PC-9 (cell line): ENCODE results near the gene TEKTIP1. TPM values are rescaled to one million over a fixed set of nuclear protein-coding genes. Genes with fewer than 3 reads are reported as not detected.

Source experiments
- BruUV-seq: library from RNA; stranded (reverse); fragments of 400-500 nt; replicated peaks from 2 replicates; lab custom pipeline; 2021; lab: Mats Ljungman, UMichigan
- CTCF ChIA-PET: fragments of 300-600 bp; sonication (Branson Sonifier 250); formaldehyde crosslinking; loops from one replicate; lab custom pipeline; 2022; ENCODE audit warnings: antibody characterized with exemption; lab: Charles Lee
- POLR2A ChIA-PET: fragments of 300-600 bp; sonication (Branson Sonifier 250); formaldehyde crosslinking; loops from one replicate; lab custom pipeline; 2022; ENCODE audit warnings: antibody characterized with exemption; ENCODE audit not compliant: unreplicated experiment; lab: Charles Lee
- DNase-seq, 2 experiments: peaks; one replicate each; pipeline versions ENCODE4 v3.0.0 to v3.0.0-alpha.2; 2015 to 2022; ENCODE audit warnings: mixed read lengths in 1 of 2
- H2AFZ ChIP-seq: fragments of 200-600 bp; sonication (generic); 2 replicates; pipeline ENCODE4 v1.8.1; 2017; ENCODE audit warnings: antibody characterized with exemption
- H3F3A ChIP-seq: fragments of 200-600 bp; sonication (generic); 2 replicates; pipeline ENCODE4 v1.8.1; 2017; ENCODE audit warnings: antibody characterized with exemption, mild to moderate bottlenecking, low read depth; ENCODE audit not compliant: insufficient read depth
- H3K27ac ChIP-seq: fragments of 200-600 bp; sonication (generic); 2 replicates; pipeline ENCODE4 v1.6.1; 2016; ENCODE audit warnings: mixed run types
- H3K27me3 ChIP-seq: fragments of 200-600 bp; sonication (generic); 2 replicates; pipeline ENCODE4 v1.6.1; 2016; ENCODE audit warnings: low read depth, mixed run types; ENCODE audit not compliant: insufficient read depth
- H3K36me3 ChIP-seq: fragments of 200-600 bp; sonication (generic); 2 replicates; pipeline ENCODE4 v1.6.1; 2016; ENCODE audit warnings: low read depth, mixed run types
- H3K4me1 ChIP-seq: fragments of 200-600 bp; sonication (generic); replicated peaks from 2 replicates; pipeline ENCODE4 v1.6.1; 2016; ENCODE audit warnings: mixed run types; ENCODE audit not compliant: insufficient read depth
- H3K4me2 ChIP-seq: fragments of 200-600 bp; sonication (generic); 2 replicates; pipeline ENCODE4 v1.6.1; 2017; ENCODE audit warnings: mixed run types
- H3K4me3 ChIP-seq: fragments of 200-600 bp; sonication (generic); 2 replicates; pipeline ENCODE4 v1.6.1; 2016; ENCODE audit warnings: mixed run types
- H3K79me2 ChIP-seq: fragments of 200-600 bp; sonication (generic); 2 replicates; pipeline ENCODE4 v1.6.1; 2017; ENCODE audit warnings: low read depth, mixed run types
- H3K9me2 ChIP-seq: fragments of 200-600 bp; sonication (generic); 2 replicates; pipeline ENCODE4 v1.8.1; 2017; ENCODE audit warnings: mild to moderate bottlenecking; ENCODE audit not compliant: insufficient read depth
- H3K9me3 ChIP-seq: fragments of 200-600 bp; sonication (generic); 2 replicates; pipeline ENCODE4 v1.8.1; 2016; ENCODE audit warnings: low read depth; ENCODE audit not compliant: insufficient read depth
- H4K20me1 ChIP-seq: fragments of 200-600 bp; sonication (generic); 2 replicates; pipeline ENCODE4 v1.8.1; 2017; ENCODE audit not compliant: insufficient read depth
- EZH2 ChIP-seq: fragments of 200-600 bp; sonication (generic); IDR thresholded peaks from 2 replicates; pipeline ENCODE4 v1.8.0; 2017; ENCODE audit warnings: antibody characterized with exemption, low read depth
- intact Hi-C: fragments of 100-400 bp; cut with micrococcal nuclease; formaldehyde crosslinking; loops from one replicate; pipeline ENCODE4 v1.10.0; 2022; ENCODE audit not compliant: unreplicated experiment
- total RNA-seq: library from RNA; stranded (reverse); gene quantifications from 2 replicates; pipeline ENCODE4 v1.2.3, GENCODE V29; 2021
- TF ChIP-seq, protein P1 (sequence below): fragments of 200-600 bp; sonication (generic); conservative IDR thresholded peaks from 2 replicates; pipeline ENCODE4 v1.6.1; 2017; ENCODE audit warnings: mixed run types, antibody characterized with exemption, mild to moderate bottlenecking, moderate library complexity

TEKTIP1 gene
- total RNA-seq, 1 experiment from 2014 or later: 4.9 TPM

DNA sequence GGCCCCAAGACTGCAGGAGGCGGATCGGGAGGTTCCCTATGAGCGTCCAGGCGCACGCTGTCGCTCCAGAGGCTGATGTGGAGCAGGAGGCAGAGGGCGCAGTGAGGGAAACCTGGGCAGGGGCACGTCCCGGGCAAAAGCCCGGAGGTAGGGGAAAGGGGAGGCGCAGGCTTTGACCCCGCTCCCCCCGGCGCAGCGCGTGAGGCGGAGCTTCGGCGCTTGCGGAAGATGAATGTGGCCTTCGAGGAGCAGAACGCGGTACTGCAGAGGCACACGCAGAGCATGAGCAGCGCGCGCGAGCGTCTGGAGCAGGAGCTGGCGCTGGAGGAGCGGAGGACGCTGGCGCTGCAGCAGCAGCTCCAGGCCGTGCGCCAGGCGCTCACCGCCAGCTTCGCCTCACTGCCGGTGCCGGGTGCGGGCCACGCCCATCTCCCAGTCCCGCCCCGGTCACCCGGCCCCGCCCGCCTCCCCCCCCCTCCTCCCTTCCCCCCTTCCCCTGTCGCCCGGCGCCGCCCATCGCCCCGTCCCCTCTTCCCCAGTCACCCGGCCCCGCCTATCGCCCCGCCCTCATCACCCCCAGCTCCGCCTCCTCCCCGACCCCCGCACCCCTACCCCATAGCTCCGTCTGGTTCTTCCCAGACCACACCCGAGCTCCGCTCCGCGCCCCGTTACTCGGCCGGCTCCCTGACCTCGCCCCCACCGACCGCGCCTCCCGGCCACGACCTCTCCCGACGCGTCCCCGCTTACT, 37.9 kb downstream of the TEKTIP1 start:
- Histone ChIP-seq H3K9me2 (no peaks in the 10 kb centered on the region), H3F3A (peaks cover 11% of the 10 kb centered on the region; the same call in 1 of the 2 replicates), H3K36me3 (no peaks in the 10 kb centered on the region), H3K9me3 (no peaks in the 10 kb centered on the region), H3K4me3 (no peak overlapping the region), H3K4me2 (no peak overlapping the region), H3K4me1 (peaks cover 5% of the 10 kb centered on the region; the same call in 1 of the 2 replicates), H3K27me3 (no peaks in the 10 kb centered on the region), H2AFZ (no peak overlapping the region), H3K79me2 (peaks cover 6% of the 10 kb centered on the region), H3K27ac (no peak overlapping the region), H4K20me1 (peaks cover 10% of the 10 kb centered on the region)
- TF ChIP-seq EZH2: no peak
- TF ChIP-seq, protein P1, sequence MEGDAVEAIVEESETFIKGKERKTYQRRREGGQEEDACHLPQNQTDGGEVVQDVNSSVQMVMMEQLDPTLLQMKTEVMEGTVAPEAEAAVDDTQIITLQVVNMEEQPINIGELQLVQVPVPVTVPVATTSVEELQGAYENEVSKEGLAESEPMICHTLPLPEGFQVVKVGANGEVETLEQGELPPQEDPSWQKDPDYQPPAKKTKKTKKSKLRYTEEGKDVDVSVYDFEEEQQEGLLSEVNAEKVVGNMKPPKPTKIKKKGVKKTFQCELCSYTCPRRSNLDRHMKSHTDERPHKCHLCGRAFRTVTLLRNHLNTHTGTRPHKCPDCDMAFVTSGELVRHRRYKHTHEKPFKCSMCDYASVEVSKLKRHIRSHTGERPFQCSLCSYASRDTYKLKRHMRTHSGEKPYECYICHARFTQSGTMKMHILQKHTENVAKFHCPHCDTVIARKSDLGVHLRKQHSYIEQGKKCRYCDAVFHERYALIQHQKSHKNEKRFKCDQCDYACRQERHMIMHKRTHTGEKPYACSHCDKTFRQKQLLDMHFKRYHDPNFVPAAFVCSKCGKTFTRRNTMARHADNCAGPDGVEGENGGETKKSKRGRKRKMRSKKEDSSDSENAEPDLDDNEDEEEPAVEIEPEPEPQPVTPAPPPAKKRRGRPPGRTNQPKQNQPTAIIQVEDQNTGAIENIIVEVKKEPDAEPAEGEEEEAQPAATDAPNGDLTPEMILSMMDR: no peak
- ChIA-PET CTCF (interaction anchor here (0.6 kb wide), 1 partner anchor 642 kb away, joined by 4 read pairs; no protein-coding TSS in a partner anchor), POLR2A (no interaction called here)
- BruUV-seq: no TSS peak
- intact Hi-C loops: no loop called here
- no peak for DNase-seq

DNA sequence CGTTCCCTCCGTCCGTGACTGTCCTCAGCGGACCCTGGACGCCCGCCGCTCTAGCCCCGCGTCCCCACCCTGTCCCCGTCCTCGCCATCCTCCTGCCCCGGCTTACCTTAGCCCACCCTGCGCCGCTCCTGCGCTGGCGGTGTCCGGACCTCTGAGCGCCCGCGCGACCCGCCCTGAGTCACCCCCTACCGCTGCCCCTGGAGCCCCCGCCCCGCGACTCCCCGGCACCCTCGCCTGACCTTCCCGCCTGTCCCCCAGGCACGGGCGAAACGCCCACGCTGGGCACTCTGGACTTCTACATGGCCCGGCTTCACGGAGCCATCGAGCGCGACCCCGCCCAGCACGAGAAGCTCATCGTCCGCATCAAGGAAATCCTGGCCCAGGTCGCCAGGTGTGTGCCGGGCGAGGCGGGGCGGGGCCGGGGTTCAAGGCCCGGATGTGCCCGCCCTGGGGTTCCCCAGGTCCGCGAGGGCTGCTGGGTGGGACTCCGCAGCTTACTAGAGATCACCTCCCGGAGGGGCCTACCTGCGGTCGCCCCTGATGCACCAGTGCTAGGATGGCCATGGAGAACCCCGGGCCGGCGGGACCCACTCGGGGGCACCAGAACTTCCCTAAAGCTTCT, 38.9 kb downstream of the TEKTIP1 start:
- no peak overlapping the region for H3K27ac ChIP-seq
- no peak overlapping the region for H2AFZ ChIP-seq
- peaks cover 6% of the 10 kb centered on the region for H3K79me2 ChIP-seq
- H3K9me3 ChIP-seq: no peaks in the 10 kb centered on the region
- H3K4me3 ChIP-seq: no peak overlapping the region
- no peaks in the 10 kb centered on the region for H3K9me2 ChIP-seq
- ChIA-PET POLR2A (interaction anchor here (0.6 kb wide), 1 partner anchor 30 kb away, joined by 13 read pairs; no protein-coding TSS in a partner anchor), CTCF (no interaction called here)
- no TSS peak for BruUV-seq
- no peak for DNase-seq
- TF ChIP-seq, protein P1: no peak
- TF ChIP-seq EZH2: no peak
- intact Hi-C loops: no loop called here
- H3F3A ChIP-seq: peaks cover 11% of the 10 kb centered on the region; the same call in 1 of the 2 replicates
- peaks cover 10% of the 10 kb centered on the region for H4K20me1 ChIP-seq
- no peaks in the 10 kb centered on the region for H3K27me3 ChIP-seq
- no peak overlapping the region for H3K4me2 ChIP-seq
- H3K36me3 ChIP-seq: no peaks in the 10 kb centered on the region
- no peaks in the 10 kb centered on the region for H3K4me1 ChIP-seq

DNA sequence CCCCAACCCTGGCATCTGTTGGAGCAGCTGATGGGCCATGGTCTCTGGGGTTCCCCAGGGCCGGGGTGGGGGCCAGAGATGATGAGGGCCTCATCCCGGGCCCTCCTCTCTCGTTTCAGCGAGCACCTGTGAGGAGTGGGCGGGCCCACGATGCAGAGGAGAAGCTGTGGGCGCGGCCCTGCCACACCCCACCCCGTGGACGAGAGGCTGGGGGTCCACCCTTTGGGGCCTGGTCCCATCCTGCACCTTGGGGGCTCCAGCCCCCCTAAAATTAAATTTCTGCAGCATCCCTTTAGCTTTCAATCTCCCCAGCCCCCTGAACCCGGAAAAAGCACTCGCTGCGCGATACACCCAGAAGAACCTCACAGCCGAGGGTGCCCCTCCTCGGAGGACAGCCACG, 39.4 kb downstream of the TEKTIP1 start:
- Histone ChIP-seq H3F3A (peaks cover 11% of the 10 kb centered on the region; the same call in 1 of the 2 replicates), H3K9me3 (no peaks in the 10 kb centered on the region), H3K4me2 (no peak overlapping the region), H3K36me3 (no peaks in the 10 kb centered on the region), H2AFZ (no peak overlapping the region), H3K4me3 (no peak overlapping the region), H3K27me3 (no peaks in the 10 kb centered on the region), H4K20me1 (peaks cover 10% of the 10 kb centered on the region), H3K4me1 (no peaks in the 10 kb centered on the region), H3K9me2 (no peaks in the 10 kb centered on the region), H3K79me2 (peaks cover 2% of the 10 kb centered on the region), H3K27ac (no peak overlapping the region)
- ChIA-PET CTCF (no interaction called here), POLR2A (interaction anchor here (0.6 kb wide), 1 partner anchor 30 kb away, joined by 13 read pairs; no protein-coding TSS in a partner anchor)
- TF ChIP-seq EZH2: no peak
- TF ChIP-seq, protein P1: no peak
- DNase-seq: no peak
- intact Hi-C loops: no loop called here
- no TSS peak for BruUV-seq
